ENCODE data around the gene TOMM40. TPM values are rescaled to one million over a fixed set of nuclear protein-coding genes. Genes with fewer than 3 reads are reported as not detected.

TOMM40 gene
- total and polyA plus RNA-seq, 2 of the 13 experiments (the other 11 are each of a cell fraction or from before 2014, with no cell fraction given), result 72.0 to 110 TPM

GRCh38 chr19:44856421-44857083 is 34.5 kb upstream of the TOMM40 start (continued):
- TF ChIP-seq RORA (CRISPR knock-in tag; IDR thresholded peaks at IDR 0.05) (no peak), ZNF614 (CRISPR knock-in tag; IDR thresholded peaks at IDR 0.05; ENCODE audit: borderline replicate concordance) (peak; percentile 48; the same call in 1 of the 2 replicates), TBL1XR1 (IDR thresholded peaks at IDR 0.05; ENCODE audit: borderline replicate concordance, low read length, partially characterized antibody) (no peak), ZNF337 (CRISPR knock-in tag; IDR thresholded peaks at IDR 0.05; ENCODE audit: borderline replicate concordance, low read depth) (no peak), TMF1 (CRISPR knock-in tag; IDR thresholded peaks at IDR 0.05; ENCODE audit: low read depth) (no peak), SMC3 (IDR thresholded peaks at IDR 0.05; ENCODE audit: low read length) (no peak), RBAK (CRISPR knock-in tag; IDR thresholded peaks at IDR 0.05) (no peak), EED (CRISPR knock-in tag; IDR thresholded peaks at IDR 0.05) (no peak), LCORL (IDR thresholded peaks at IDR 0.05) (no peak), LCORL (CRISPR knock-in tag; IDR thresholded peaks at IDR 0.05) (peak; percentile 80; the same call in 1 of the 2 replicates), RCOR2 (CRISPR knock-in tag; IDR thresholded peaks at IDR 0.05) (no peak), ZMYM3 (CRISPR knock-in tag; IDR thresholded peaks at IDR 0.05) (peak; percentile 64), ZNF318 (CRISPR knock-in tag; IDR thresholded peaks at IDR 0.05) (no peak), KMT2A (CRISPR knock-in tag; IDR thresholded peaks at IDR 0.05) (peak; percentile 49; the same call in 1 of the 2 replicates), MAF1 (CRISPR knock-in tag; IDR thresholded peaks at IDR 0.05; ENCODE audit: borderline replicate concordance) (no peak), ZNF350 (CRISPR knock-in tag; IDR thresholded peaks at IDR 0.05; ENCODE audit: borderline replicate concordance, low read depth) (no peak), ZNF737 (CRISPR knock-in tag; IDR thresholded peaks at IDR 0.05; ENCODE audit: borderline replicate concordance) (no peak), GABPB1 (CRISPR knock-in tag; IDR thresholded peaks at IDR 0.05) (0 out of 2 replicates have a peak, but pooled peaks have one; percentile 21), MNT (IDR thresholded peaks at IDR 0.05) (no peak), GZF1 (CRISPR knock-in tag; IDR thresholded peaks at IDR 0.05) (no peak), MXI1 (IDR thresholded peaks at IDR 0.05; ENCODE audit: borderline replicate concordance, low read depth, low read length) (no peak)

All from HepG2 (cell line).